ENCODE results near the gene SPEG.

Gene SPEG

DNA sequence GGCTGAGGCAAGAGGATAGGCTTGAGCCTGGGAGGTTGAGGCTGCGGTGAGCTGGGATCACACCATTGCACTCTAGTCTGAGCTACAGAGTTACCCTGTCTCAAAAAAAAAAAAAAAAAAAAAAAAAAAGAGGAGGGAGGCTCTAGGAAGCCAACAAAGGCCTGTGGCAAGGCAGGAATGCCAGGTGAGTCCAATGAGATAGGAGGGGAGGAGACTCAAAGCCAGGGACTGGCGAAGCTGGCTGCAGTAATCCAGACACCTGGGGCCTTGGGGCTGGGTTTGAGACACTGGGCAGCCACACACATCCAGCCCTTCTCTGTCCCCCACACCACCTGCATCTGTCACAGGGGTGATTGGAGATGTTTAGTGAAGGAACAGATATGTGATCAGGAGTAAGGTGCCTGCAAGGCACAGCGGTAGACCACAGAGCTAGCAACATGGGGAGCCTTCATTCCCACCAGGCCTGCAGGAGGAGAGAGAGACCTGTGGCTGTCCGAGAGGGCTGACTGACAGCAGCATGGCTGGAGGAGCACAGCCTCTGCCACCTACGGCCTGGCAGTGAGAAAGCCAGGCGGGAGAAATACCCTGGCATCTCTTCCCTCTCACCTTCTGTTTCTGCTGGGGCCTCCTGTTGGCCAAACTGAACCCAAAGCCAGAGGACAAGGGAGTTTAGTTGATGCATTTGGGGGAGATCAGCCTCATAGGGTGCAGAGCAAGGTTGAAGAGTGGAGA, 99.5 kb downstream of the SPEG start:
- peak; percentile 77 for DNase-seq (ENCODE audit: low spot score)

DNA sequence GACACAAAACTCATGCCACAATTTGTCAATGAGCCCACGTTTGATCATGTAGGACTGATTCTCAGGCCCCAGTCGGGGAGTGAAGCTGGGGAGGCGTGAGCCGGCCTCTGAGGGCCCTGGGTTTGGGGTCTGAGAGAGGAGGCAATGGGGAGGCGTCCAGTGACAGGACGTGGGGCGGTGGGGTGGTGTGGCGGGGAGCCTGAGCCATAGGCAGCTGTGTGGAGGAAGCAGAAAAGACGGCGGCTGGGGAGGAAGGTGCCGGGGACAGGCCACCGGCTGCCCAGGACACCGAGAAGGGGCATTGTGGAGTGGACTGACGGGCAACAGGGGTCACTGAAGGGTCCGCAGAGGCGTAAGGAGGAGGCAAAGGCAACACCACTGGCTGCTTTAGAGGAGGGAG, 101.8 kb downstream of the SPEG start:
- no peak for DNase-seq (ENCODE audit: low spot score)

DNA sequence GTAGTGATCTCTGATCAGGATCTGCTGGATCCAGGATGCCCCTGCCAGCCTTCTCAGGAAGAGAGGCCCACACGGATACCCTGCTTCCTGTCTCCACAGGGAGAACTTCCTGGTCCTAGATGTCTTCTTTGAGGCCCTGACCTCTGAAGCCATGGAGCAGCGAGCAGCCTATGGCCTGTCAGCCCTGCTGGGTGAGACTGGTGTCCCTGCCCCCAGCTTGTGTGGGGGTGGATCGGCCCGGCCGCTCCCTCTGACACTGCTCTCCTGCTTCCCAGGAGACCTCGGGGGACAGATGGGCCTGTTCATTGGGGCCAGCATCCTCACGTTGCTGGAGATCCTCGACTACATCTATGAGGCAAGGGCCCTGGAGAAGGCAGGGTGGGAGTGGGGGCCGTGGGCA, 102.3 kb downstream of the SPEG start:
- no peak for DNase-seq (ENCODE audit: low spot score)

DNA sequence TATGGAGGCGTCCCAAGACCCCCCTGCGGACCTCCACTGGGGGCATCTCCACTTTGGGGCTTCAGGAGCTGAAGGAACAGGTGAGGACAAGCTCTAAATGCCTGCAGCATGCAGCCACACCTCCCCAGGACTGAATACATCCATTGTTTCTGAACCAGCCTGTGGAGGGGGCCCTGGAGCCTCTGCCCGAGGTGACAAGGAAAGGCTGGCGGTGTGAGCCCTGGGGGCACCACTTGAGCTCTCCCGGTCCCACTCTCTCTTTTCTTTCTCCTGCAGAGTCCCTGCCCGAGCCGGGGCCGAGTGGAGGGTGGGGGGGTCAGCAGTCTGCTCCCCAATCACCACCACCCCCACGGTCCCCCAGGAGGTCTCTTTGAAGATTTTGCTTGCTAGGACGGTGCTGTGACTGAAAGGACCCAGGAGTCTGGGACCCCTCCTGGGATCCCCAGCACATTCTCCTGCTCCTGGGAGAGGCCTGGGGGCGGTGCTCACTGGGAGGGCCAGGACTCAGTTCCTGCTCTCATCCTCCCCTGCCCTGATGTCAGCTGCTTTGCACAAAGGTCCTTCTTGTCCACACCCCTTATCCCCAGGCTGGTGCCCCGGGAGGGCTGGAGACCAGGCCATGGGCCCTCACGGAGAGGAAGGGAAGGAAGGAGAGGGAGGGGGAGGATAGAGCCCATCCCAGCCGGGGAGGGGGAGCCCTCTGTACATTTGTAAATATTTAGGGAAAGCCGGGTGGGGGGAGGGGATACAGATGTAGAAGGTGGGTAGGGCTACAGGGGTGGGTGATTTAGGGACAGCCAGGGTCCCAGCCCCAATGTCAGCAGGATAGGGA, 103.2 kb downstream of the SPEG start:
- DNase-seq (ENCODE audit: low spot score), result peak; percentile 32

- no peak for DNase-seq (ENCODE audit: low spot score)
Measured at GRCh38 chr2:219538504-219538951, 103.9 kb downstream of the SPEG start.

DNA sequence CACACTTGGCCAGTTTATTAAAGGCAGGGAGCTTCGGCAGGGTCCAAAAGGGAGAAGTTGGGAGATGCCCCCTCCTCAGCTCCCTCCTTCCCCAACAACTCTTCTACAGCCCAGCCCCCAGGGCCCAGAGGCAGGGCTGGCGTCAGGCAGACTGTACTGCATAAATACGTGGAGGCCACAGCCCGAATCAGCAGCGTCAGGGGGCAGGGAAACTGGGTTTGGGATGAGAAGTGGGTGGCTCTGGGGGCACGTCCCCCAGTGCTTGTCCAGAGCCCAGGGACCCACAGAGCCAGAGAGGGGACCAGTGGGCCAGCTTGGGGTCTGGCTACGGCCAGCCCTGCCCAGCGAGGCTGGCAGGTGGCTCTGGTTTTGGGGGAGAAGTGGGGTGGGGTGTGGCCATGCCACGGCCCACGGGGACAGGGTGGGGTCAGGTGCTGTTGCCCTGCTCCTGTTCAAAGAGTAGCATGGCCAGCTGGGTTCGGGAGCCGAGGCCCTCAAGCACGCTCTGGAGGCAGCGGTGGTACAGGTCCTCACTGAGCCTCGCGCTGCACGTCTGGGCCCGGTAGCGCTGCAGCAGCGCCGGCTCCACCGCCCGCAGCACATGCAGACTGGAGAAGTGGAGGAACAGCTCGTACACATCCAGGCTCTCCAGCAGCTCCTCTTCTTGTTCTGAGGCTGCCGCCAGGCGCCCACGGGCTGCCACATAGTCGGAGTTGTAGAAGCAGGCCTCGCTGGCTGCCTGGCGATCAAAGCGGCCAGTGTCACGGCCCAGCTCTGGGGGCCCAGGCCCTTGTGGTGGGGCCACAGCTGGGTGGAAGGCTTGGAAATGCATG, 104.5 kb downstream of the SPEG start:
- no peak for DNase-seq (ENCODE audit: low spot score)

DNA sequence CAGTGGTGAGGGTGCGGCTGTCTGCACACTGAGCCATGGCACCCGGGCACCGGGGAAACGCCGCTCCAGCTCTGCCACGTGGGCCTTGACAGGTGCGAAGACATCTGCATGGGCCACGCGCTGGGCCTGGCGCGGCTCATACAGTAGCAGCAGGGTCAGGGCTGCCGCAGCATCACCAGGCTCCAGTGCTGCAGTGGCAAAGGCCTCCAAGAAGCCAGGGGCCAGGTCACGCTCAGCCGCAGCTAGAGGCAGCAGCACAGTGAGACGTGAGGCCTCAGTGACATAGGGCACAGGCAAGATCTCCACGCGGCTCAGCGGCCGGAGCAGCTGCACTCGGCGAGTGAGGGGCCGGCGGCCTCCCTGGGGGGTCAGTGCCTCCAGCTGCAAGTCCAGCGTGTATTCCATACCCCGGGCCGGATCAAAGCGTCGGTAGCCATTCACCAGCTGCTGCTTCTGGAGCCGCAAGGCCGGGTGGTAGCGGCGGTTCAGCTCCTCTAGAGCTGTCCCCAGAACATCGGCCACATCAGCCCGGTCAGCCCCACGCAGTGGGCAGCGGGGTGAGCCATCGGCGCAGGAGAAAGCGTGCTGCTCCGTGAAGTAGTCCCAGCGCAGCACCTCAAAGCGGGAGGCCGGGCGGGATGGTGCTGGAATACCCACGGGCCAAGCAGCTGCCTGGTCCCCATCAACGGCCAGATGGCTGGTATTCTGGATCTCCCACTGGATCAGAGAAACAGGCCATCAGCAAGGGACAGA, 105.5 kb downstream of the SPEG start:
- DNase-seq (ENCODE audit: low spot score), result no peak

DNA sequence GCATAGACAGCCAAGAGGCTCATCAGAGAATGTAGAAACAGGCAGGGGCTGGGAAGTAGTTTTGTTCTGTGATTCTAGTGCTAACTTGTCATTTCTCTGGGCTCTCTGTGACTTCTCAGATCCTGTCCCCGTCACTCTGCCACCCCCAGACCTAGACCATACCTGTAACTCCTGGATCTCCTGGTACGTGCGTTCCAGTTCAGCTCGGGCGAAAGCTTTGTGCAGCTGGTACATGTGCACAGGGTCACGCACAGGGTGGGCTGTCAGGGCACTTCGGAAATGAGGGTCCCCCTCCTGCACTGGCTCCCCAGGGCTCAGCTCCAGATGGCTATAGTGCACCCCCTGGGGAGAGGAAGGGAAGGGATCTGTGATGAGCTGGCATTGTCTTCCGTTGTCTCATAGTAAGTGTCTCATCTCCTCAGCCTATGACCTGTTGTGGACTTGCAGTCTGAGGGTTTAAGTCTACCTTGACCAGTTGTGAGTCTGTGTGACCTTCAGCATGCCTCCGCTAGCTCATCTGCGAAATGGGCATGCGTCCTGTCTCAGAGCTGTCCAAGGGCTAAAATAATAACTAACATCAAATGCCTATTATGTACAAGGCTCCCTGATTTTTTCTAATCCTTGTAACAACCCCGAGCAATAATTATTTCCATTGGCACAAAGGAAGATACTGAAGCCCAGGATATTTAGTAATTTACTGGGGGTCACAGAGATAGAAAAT, 106.3 kb downstream of the SPEG start:
- DNase-seq (ENCODE audit: low spot score), result no peak

GRCh38 chr2:219541611-219542180, 107.1 kb downstream of the SPEG start:
- peak; percentile 90 for DNase-seq (ENCODE audit: low spot score)

GRCh38 chr2:219542931-219543595, 108.4 kb downstream of the SPEG start:
- no peak for DNase-seq (ENCODE audit: low spot score)

DNA sequence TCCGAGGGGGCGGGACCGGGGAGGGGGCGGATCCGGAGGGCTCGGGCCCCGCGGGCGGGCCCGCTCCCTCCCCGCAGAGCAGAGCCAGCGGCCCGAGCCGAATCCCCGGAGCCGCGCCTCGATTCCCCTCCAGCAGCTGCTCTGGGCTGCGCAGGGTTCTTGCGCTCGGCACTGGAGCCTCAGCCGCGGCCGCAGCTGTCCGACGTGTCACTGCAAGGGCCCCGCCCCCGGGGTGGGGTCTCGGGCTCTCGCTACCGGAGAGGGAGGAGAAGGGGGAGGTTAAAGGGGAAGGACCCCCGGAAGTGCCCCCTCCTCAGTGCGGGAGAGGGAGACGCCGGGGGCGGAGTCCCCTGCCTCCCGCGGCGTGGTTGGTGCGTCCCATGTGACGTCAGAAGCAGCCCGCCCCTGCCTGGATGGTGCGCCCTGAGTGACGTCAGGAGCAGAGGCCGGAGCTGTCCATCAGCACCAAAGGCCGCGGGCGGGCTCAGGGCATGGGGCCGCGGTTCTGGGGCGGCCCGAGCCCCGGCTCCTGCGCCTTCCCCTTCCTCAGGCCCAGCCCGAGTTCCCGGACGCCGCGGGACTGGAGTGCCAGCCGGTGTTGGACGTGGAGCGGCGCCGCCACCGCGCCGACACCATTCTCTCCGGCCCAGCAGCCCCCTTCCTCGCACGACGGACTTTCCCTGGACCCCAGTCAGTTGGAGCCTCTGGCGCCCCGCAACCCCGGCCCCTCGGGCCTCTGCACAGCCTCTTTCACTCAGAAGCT, 109.1 kb downstream of the SPEG start, which contains the start of the genes CHPF and TMEM198:
TSS of gene CHPF (minus strand) at position 214 of the 763 bp plus-strand sequence. CDS start 271 bp downstream, outside the sequence.
TSS of gene TMEM198 (plus strand) at position 433 of the 763 bp plus-strand sequence. CDS start 700 bp downstream, outside the sequence.
- DNase-seq (ENCODE audit: low spot score), result peak; percentile 97

GRCh38 chr2:219544567-219544966, 109.9 kb downstream of the SPEG start:
- DNase-seq (ENCODE audit: low spot score), result no peak

GRCh38 chr2:219545295-219545942, 110.8 kb downstream of the SPEG start:
- no peak for DNase-seq (ENCODE audit: low spot score)

DNA sequence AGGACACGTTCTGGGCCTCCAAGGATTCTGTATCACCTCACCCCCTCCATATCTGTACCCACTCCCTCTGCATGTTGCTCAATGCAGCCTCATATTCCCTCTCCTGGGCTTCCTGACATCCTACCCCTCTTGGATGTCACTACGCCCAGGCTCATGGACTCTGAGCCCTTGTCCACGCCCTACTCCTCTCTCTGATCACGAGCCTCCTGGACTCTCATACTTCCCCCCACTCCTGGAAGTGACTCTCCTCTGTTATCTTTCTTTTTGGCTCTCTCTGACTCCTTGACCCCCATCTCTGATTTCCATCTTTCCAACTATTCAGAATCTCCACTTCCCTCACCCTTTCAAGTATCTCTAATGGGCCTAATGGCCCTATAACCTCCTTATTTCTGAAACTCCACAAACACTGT, 111.3 kb downstream of the SPEG start:
- DNase-seq (ENCODE audit: low spot score), result no peak

- DNase-seq (ENCODE audit: low spot score), result no peak
Measured at GRCh38 chr2:219547621-219548020, 113.0 kb downstream of the SPEG start.
